ENCODE data around the gene CHMP4B.

Gene CHMP4B

GRCh38 chr20:33822423-33822822 is 11.3 kb downstream of the CHMP4B start:
- DNase-seq = no peak

GRCh38 chr20:33822991-33823390 is 11.8 kb downstream of the CHMP4B start:
- no peak for DNase-seq

- DNase-seq = no peak
These were observed 13.7 kb downstream of the CHMP4B start for GRCh38 chr20:33824852-33825251.

- no peak for DNase-seq
These were observed 14.5 kb downstream of the CHMP4B start for GRCh38 chr20:33825340-33826269.

GRCh38 chr20:33826270-33826897 is 15.2 kb downstream of the CHMP4B start:
- DNase-seq = no peak

GRCh38 chr20:33827109-33827508 is 16.0 kb downstream of the CHMP4B start:
- no peak for DNase-seq

- DNase-seq = no peak
These were observed 16.6 kb downstream of the CHMP4B start for GRCh38 chr20:33827634-33828325.

- no peak for DNase-seq
These were observed 17.2 kb downstream of the CHMP4B start for GRCh38 chr20:33828326-33828844.

- no peak for DNase-seq
These were observed 17.9 kb downstream of the CHMP4B start for GRCh38 chr20:33828967-33829560.

GRCh38 chr20:33829636-33830035 is 18.5 kb downstream of the CHMP4B start:
- no peak for DNase-seq

- no peak for DNase-seq
These were observed 19.2 kb downstream of the CHMP4B start for GRCh38 chr20:33830371-33830770.

GRCh38 chr20:33832103-33832804 is 21.1 kb downstream of the CHMP4B start:
- DNase-seq = no peak

- no peak for DNase-seq
These were observed 22.2 kb downstream of the CHMP4B start for GRCh38 chr20:33833333-33833732.

- no peak for DNase-seq
These were observed 24.5 kb downstream of the CHMP4B start for GRCh38 chr20:33835615-33836172.

GRCh38 chr20:33836277-33836676 is 25.1 kb downstream of the CHMP4B start:
- DNase-seq = no peak

- no peak for DNase-seq
These were observed 26.1 kb downstream of the CHMP4B start for GRCh38 chr20:33837096-33837830.

- DNase-seq = no peak
These were observed 27.1 kb downstream of the CHMP4B start for GRCh38 chr20:33838035-33838864.

GRCh38 chr20:33839591-33839990 is 28.4 kb downstream of the CHMP4B start:
- no peak for DNase-seq

- no peak for DNase-seq
These were observed 29.0 kb downstream of the CHMP4B start for GRCh38 chr20:33840160-33840559.

- no peak for DNase-seq
These were observed 29.7 kb downstream of the CHMP4B start for GRCh38 chr20:33840759-33841435.
